ENCODE results near the gene TUBGCP3.

- TF ChIP-seq, protein P1, sequence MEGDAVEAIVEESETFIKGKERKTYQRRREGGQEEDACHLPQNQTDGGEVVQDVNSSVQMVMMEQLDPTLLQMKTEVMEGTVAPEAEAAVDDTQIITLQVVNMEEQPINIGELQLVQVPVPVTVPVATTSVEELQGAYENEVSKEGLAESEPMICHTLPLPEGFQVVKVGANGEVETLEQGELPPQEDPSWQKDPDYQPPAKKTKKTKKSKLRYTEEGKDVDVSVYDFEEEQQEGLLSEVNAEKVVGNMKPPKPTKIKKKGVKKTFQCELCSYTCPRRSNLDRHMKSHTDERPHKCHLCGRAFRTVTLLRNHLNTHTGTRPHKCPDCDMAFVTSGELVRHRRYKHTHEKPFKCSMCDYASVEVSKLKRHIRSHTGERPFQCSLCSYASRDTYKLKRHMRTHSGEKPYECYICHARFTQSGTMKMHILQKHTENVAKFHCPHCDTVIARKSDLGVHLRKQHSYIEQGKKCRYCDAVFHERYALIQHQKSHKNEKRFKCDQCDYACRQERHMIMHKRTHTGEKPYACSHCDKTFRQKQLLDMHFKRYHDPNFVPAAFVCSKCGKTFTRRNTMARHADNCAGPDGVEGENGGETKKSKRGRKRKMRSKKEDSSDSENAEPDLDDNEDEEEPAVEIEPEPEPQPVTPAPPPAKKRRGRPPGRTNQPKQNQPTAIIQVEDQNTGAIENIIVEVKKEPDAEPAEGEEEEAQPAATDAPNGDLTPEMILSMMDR (IDR thresholded peaks at IDR 0.05; ENCODE audit: poor library complexity, severe bottlenecking): no peak
- TF ChIP-seq SMC3 (conservative IDR thresholded peaks at IDR 0.05; ENCODE audit: poor library complexity) (no peak), POLR2AphosphoS5 (IDR thresholded peaks at IDR 0.05) (no peak)
Observed at GRCh38 chr13:112464720-112465119, 123.2 kb downstream of the TUBGCP3 start.
